Activated naive CD8-positive, alpha-beta T cell (primary cell): ENCODE results near the gene MDFIC.

Source experiments
- H3K27ac Mint-ChIP-seq: one replicate; pipeline ENCODE4 v1.8.0; 2021; ENCODE audit warnings: mixed read lengths
- H3K27me3 Mint-ChIP-seq: one replicate; pipeline ENCODE4 v1.8.0; 2021; ENCODE audit warnings: mixed read lengths
- H3K36me3 Mint-ChIP-seq: one replicate; pipeline ENCODE4 v1.8.0; 2021; ENCODE audit warnings: mixed read lengths
- H3K4me1 Mint-ChIP-seq: one replicate; pipeline ENCODE4 v1.8.0; 2021; ENCODE audit warnings: low read depth, mixed read lengths
- H3K4me3 Mint-ChIP-seq: one replicate; pipeline ENCODE4 v1.8.0; 2021; ENCODE audit warnings: mild to moderate bottlenecking, mixed read lengths
- H3K9me3 Mint-ChIP-seq: one replicate; pipeline ENCODE4 v1.8.0; 2021; ENCODE audit warnings: low read depth, mixed read lengths

The MDFIC gene

DNA sequence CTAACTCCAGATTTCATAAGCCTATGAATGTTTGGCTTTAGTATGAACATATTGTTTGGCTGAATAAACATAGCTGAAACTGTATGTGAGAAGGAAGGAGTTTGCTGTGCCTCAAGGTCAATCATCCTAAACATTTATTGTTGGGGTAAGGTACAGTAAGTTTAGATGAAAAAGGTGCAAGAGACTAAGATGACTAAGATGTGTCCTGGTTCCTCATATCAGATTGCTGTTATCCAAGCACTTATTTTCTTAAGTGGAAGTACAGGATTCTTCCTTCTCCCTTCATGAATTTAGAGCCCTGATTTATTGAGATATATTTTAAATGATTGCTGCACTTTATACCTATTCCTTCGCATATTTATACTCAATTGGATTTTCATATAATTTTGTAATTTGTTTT, 12.2 kb downstream of the MDFIC start:
- Mint-ChIP-seq H3K4me3 (no peak overlapping the region), H3K27me3 (no peaks in the 10 kb centered on the region), H3K36me3 (peaks cover 8% of the 10 kb centered on the region), H3K9me3 (no peaks in the 10 kb centered on the region), H3K4me1 (peaks cover 45% of the 10 kb centered on the region), H3K27ac (no peak overlapping the region)

DNA sequence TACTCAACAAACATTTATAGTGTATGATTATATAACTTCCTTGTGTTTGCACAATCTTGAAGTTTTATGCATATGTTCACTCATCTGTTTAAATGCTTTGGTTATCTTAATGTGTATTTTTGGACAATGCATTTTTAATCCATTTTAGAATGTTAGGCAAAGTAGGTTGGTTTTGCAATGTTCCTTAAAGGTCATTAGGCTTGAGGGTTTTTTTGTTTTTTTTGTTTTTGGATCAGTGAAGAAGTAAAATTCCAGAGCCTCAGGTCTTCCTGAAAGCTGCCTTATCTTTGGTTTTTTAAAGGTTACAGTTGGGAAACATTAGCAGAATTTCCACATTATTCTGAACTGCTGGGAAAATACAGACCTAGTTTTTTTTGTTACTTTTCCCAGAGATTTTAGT, 12.8 kb downstream of the MDFIC start:
- no peaks in the 10 kb centered on the region for H3K27me3 Mint-ChIP-seq
- no peaks in the 10 kb centered on the region for H3K9me3 Mint-ChIP-seq
- peak overlapping the region; percentile 50 for H3K27ac Mint-ChIP-seq
- peaks cover 50% of the 10 kb centered on the region for H3K4me1 Mint-ChIP-seq
- H3K4me3 Mint-ChIP-seq = no peak overlapping the region
- peaks cover 8% of the 10 kb centered on the region for H3K36me3 Mint-ChIP-seq

- Mint-ChIP-seq H3K27ac (peak overlapping the region; percentile 58), H3K9me3 (no peaks in the 10 kb centered on the region), H3K36me3 (peaks cover 15% of the 10 kb centered on the region), H3K27me3 (no peaks in the 10 kb centered on the region), H3K4me1 (peaks cover 66% of the 10 kb centered on the region), H3K4me3 (peak overlapping the region; percentile 44)
Measured at GRCh38 chr7:114936471-114936870, 14.6 kb downstream of the MDFIC start.

- Mint-ChIP-seq H3K27me3 (no peaks in the 10 kb centered on the region), H3K9me3 (no peaks in the 10 kb centered on the region), H3K27ac (no peak overlapping the region), H3K36me3 (peaks cover 22% of the 10 kb centered on the region), H3K4me3 (no peak overlapping the region), H3K4me1 (peaks cover 73% of the 10 kb centered on the region)
Measured at GRCh38 chr7:114937446-114937845, 15.6 kb downstream of the MDFIC start.

- Mint-ChIP-seq H3K4me3 (no peak overlapping the region), H3K27ac (no peak overlapping the region), H3K36me3 (peaks cover 25% of the 10 kb centered on the region)
Measured at GRCh38 chr7:114938785-114939184, 16.9 kb downstream of the MDFIC start.

DNA sequence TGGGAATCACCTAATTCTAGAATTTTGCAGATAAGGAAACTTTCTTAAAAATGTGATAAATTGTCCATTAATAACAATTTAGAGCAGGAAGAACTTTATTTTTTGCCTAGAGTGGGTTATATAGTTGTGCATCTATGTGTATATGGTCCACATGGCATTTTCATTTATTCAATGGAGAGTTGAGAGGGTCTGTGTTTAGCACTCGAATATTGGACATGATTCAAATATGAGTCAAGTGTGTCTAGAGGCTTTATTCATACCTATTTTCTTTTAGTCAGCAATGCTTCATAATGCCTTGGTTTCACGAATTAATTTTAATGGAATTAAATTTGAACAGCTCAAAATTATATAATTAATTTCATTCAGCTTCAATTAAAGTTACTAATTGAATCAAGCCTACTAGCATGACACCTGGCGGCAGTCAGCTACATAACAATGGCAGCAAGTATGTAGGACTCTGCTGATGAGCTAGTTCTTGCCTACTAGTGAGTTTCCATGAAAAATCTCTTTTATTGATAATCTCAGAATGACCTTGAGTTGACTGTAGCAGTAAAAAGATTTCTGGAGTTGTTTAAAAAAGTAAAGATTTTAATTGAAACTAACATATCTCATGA, 17.7 kb downstream of the MDFIC start:
- Mint-ChIP-seq H3K27me3 (no peaks in the 10 kb centered on the region), H3K4me3 (no peak overlapping the region), H3K27ac (peak overlapping the region; percentile 37), H3K4me1 (peaks cover 78% of the 10 kb centered on the region), H3K36me3 (peaks cover 26% of the 10 kb centered on the region), H3K9me3 (no peaks in the 10 kb centered on the region)

More at GRCh38 chr7:114938785-114939184, 16.9 kb downstream of the MDFIC start:
- Mint-ChIP-seq H3K4me1 (peaks cover 78% of the 10 kb centered on the region), H3K27me3 (no peaks in the 10 kb centered on the region), H3K9me3 (no peaks in the 10 kb centered on the region)

DNA sequence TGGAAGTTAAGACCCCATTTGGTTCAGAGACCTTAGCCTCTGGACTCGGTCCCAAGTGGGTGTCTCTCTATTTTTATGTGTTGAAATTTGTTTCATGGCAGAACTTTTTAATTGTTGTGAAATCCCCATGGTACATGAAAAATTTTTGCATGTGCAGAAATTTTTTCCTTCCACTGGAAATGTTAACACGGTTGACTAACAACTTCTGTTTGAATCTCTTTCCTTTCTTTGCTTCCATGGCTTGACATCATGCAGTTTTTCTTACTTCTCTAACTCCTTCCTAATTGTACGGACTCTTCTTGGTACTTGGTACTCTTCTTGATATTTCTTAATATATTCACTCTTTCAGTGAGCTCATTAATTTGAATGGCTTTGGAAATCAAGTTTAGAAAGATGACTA, 18.3 kb downstream of the MDFIC start:
- Mint-ChIP-seq H3K4me1 (peaks cover 75% of the 10 kb centered on the region), H3K36me3 (peaks cover 31% of the 10 kb centered on the region), H3K9me3 (no peaks in the 10 kb centered on the region), H3K27me3 (no peaks in the 10 kb centered on the region), H3K27ac (peak overlapping the region; percentile 18), H3K4me3 (no peak overlapping the region)

DNA sequence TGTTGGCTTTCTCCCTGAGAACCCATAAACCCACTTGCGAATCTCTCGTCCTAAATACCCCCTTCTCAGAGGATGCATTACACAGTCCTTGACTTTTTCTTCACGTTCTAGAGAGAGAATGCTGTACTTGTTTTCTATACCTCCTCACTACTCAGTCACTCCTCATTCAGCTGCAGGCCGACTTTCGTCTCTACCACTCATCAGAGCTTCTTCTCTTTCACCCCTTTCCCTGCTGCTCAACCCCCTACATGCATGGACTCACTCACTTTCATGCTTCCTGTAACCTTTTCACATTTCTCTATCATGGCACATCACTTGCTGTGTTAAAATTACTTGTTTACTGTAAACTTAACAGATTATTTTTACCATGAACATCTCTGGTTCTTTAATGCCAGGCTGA, 19.8 kb downstream of the MDFIC start:
- H3K27me3 Mint-ChIP-seq = no peaks in the 10 kb centered on the region
- peak overlapping the region; percentile 0 for H3K4me3 Mint-ChIP-seq
- no peaks in the 10 kb centered on the region for H3K9me3 Mint-ChIP-seq
- H3K4me1 Mint-ChIP-seq = peaks cover 71% of the 10 kb centered on the region
- peak overlapping the region; percentile 37 for H3K27ac Mint-ChIP-seq
- peaks cover 36% of the 10 kb centered on the region for H3K36me3 Mint-ChIP-seq

GRCh38 chr7:114942446-114943175, 20.7 kb downstream of the MDFIC start:
- Mint-ChIP-seq H3K27me3 (no peaks in the 10 kb centered on the region), H3K4me3 (no peak overlapping the region), H3K27ac (no peak overlapping the region), H3K4me1 (peaks cover 74% of the 10 kb centered on the region), H3K9me3 (no peaks in the 10 kb centered on the region), H3K36me3 (peaks cover 44% of the 10 kb centered on the region)

DNA sequence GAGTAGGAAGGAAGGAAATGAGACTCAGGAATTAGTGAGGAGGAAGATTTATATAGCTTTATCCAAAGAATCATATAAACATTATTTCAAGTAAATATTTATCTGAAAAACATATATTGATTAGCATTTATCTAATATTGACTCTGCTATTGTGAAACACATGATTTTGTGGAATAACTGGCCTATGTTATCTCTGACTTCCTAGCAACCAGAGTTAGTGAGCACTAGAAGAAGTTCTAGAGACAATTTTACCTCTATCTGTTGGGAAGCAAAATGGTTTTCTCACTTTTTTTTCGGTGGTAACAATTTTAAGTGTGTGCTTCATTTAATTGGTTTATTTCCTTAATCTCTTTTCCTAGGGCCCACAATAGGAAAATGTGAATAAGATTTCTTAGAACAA, 21.6 kb downstream of the MDFIC start:
- Mint-ChIP-seq H3K27ac (no peak overlapping the region), H3K27me3 (no peaks in the 10 kb centered on the region), H3K4me3 (no peak overlapping the region), H3K4me1 (peaks cover 81% of the 10 kb centered on the region), H3K9me3 (no peaks in the 10 kb centered on the region), H3K36me3 (peaks cover 49% of the 10 kb centered on the region)

DNA sequence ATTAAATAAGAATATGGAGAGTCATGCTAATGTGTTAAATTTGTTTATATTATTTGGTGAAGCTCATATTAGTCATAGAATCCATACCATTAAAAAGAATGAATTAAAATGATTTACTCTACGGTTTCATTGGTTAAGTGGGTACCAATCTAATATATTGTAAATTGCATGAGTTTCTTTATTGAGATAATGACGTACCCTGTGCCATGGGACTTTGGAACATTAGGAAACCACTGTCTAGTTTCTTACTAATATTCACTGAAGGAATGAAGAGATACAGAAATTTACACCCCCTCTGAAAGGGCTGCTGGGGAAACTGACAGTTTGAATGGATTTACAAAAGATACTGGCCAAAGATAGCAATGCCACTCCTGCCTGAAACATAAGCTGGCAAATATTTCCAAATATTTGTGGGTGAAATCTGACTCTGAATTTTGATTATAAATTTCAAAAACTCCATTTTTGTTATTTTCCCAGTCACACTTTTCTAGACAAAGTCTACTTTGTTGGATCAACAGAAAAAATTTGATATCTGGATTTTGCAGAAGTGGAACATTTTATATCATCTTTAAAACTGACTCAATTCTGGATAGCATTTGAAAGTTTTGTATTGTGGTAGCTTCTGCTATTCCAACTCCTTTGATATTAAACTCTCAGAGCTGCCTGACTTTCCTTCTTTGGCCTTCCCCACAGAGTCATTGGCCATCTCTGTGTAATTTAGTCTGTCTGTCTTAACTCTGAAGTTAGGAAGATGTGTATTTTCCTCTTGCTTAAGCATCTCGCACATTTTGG, 22.3 kb downstream of the MDFIC start:
- Mint-ChIP-seq H3K36me3 (peaks cover 49% of the 10 kb centered on the region), H3K4me1 (peaks cover 82% of the 10 kb centered on the region), H3K4me3 (no peak overlapping the region), H3K9me3 (no peaks in the 10 kb centered on the region), H3K27ac (peak overlapping the region; percentile 54), H3K27me3 (no peaks in the 10 kb centered on the region)

DNA sequence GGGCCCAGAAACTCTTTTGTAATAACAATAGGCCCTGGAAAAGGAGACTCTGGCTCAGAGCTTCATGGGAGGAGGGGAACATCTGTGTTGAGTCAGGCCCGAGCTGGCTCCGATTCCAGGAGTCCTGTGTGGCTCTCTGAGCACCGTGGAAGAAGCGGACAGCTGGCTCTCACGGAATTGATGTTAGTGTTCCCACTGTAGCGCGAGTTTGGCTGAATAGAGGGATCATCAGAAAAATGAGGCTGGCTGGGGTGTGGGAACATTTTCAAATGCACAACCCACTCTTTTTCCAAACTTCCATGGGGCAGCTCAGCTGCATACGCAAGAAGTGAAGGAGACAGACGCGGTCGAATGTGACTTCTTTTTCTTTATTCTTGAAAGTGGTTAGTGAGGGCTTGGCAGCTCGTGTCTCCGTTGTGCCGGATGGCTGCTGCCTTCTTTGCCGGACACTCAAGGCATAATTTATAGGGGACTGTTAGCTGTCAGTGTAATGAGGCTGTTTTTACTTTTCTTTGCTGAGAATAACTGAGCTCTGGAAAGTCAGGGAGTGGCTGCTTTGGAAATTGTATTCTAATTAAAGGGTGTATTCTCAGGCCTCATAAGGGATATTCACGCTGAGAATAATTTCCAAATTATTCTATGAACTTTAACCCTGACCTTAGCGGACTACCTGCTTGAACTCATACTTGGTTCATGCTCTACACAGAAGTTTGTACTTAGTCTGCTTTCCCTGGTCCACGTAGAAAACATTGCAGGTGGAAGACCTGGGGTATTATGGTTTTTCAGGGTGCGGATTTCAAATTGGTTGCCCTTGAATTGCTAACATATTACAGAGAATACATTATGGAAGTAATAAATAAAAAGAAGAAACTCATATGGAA, 23.1 kb downstream of the MDFIC start:
- H3K4me3 Mint-ChIP-seq = no peak overlapping the region
- H3K27me3 Mint-ChIP-seq = no peaks in the 10 kb centered on the region
- peaks cover 54% of the 10 kb centered on the region for H3K36me3 Mint-ChIP-seq
- no peaks in the 10 kb centered on the region for H3K9me3 Mint-ChIP-seq
- peaks cover 84% of the 10 kb centered on the region for H3K4me1 Mint-ChIP-seq
- H3K27ac Mint-ChIP-seq = peak overlapping the region; percentile 54

DNA sequence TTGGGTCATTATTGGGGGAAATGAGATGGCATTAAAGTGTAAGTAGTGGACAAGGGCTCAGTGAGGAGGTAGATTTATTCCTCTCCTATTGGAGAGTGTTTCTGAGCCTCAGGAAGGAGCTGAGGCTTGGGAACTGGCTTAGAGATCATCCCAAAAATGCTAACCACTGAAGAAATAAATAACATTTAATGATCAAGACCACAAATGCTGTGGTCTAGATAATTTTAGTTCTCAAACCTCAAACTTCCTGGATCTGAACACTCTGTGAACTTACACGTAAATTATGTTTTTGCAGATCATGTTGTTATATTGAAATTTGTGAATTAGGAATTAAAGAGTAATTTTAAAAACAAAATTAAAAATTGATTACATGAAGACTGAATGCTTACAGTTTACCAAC, 27.3 kb downstream of the MDFIC start:
- Mint-ChIP-seq H3K4me1 (peaks cover 68% of the 10 kb centered on the region), H3K27ac (no peak overlapping the region), H3K9me3 (no peaks in the 10 kb centered on the region), H3K4me3 (peak overlapping the region; percentile 57), H3K36me3 (peaks cover 39% of the 10 kb centered on the region), H3K27me3 (no peaks in the 10 kb centered on the region)

DNA sequence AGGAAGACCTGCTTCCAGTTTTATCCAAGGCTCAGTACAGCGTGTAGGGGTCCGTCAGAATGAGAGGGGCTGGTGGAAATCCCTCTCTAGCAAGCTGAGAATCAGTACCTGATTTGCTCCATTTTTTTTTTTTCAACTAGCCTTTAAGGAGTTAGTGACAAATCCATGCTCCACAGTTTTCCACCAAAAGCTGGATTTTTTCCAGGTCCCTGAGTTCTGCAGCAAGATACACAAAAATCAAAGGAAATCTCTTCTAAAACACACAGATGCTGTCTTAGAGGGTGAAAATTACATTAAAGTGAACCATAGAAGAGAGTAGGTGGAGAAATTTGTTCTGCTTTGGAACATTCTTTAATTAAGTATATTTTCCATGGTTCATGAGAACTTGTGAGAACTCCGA, 30.4 kb downstream of the MDFIC start:
- Mint-ChIP-seq H3K4me3 (no peak overlapping the region), H3K27ac (no peak overlapping the region), H3K27me3 (no peaks in the 10 kb centered on the region), H3K36me3 (peaks cover 29% of the 10 kb centered on the region), H3K4me1 (peaks cover 73% of the 10 kb centered on the region), H3K9me3 (no peaks in the 10 kb centered on the region)
